ENCODE data around the gene GLTPD2. TPM values are rescaled to one million over a fixed set of nuclear protein-coding genes. Genes with fewer than 3 reads are reported as not detected.
A peak's percentile ranks its signal among the peaks of the same experiment; 100 is the strongest.

GLTPD2 gene
- polyA plus RNA-seq, 4 donors = 4.2 to 49.4 (median 33.8) TPM

DNA sequence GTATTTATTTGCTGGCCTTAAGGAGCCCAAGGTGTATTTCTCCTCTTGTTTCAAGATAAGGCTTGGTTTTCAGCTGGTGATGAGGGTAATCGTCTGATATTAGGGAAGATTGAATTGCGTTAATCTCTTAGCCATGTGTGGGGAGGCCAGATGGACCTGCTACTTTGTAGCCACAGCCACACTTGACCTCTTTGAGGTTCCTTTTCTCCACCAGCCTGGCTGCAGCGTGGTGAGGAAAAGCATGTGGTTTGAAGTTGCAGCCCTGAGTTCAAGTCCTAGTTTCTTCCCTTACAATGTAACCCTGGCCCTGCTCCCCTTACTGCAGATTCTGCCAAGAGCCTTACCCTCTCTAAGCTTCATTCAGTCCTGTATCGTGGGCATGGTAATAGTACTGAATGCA is 47.5 kb downstream of the GLTPD2 start:
- H3K36me3 ChIP-seq (ENCODE audit: control insufficient read depth in 3 of 3, insufficient read depth in 2 of 3, low read depth in 1 of 3, low read length in 3 of 3) = peaks cover 0 to 28% (median 7%) of the 10 kb centered on the region in 3 donors
- H3K27ac ChIP-seq (ENCODE audit: low read depth in 1 of 3, low read length in 2 of 3) = peak overlapping the region in 2 of 3 donors; percentile 95 to 97
- no peak for DNase-seq
- no peaks in the 10 kb centered on the region for H3K9me3 ChIP-seq (ENCODE audit: control insufficient read depth in 2 of 2, insufficient read depth in 1 of 2, low read depth in 1 of 2, low read length in 1 of 2)
- H3K4me1 ChIP-seq (ENCODE audit: control insufficient read depth in 3 of 3, insufficient read depth in 2 of 3, low read depth in 1 of 3, low read length in 2 of 3) = peaks cover 3 to 38% (median 10%) of the 10 kb centered on the region in 3 donors
- no peak for FAIRE-seq
- H3K4me3 ChIP-seq (ENCODE audit: low read depth in 1 of 3, low read length in 3 of 3) = no peak overlapping the region
- 43 to 63% (median 50%) methylated on average over 4 of the region's 4 CpGs for WGBS, 3 donors
- H3K27me3 ChIP-seq (ENCODE audit: control insufficient read depth in 3 of 3, insufficient read depth in 3 of 3, low read length in 3 of 3) = no peaks in the 10 kb centered on the region

DNA sequence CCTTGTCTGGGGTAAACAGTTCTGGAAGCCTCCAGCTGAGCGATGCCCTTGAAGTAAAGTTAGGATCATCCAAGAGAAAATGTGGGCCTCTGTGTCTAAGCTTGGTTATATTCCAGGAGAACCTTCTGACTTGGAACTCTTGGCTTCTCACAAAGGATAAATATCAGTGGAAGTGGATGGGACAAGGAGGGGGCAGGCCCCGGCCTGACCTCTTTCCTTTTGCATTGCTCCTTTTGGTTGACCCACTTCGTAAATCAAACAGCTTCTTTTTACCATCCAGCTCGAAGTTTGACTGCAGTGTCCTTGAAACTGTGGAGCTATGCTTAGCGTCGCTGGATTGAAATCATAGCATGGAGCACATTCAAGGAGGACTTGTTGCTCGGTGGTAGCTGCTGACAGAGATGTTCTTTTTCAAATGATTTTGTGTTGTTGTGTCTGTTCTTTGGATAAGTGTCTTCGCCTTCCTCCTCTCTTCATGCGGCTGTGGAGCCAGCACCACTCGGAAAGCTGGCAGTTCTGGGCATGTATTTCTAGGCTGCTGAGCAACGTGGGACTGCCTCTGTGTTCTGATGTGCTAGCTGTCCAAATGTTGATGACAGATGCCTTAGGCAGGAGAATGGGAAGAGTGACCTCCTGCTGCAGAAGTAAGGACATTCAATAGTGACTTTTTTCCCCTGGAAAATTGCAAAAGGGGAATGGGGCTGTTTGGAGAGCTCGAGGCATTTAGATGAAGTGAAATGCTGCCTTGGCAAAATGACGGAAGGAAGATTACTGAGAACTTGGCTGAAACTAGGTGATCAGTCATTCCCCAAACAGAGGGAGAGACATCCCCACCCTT is 48.9 kb downstream of the GLTPD2 start:
- no peak overlapping the region for H3K4me3 ChIP-seq (ENCODE audit: low read depth in 1 of 3, low read length in 3 of 3)
- no peak overlapping the region for H3K27ac ChIP-seq (ENCODE audit: low read depth in 1 of 3, low read length in 2 of 3)
- no peaks in the 10 kb centered on the region for H3K27me3 ChIP-seq (ENCODE audit: control insufficient read depth in 3 of 3, insufficient read depth in 3 of 3, low read length in 3 of 3)
- no peak for FAIRE-seq
- H3K4me1 ChIP-seq (ENCODE audit: control insufficient read depth in 3 of 3, insufficient read depth in 2 of 3, low read depth in 1 of 3, low read length in 2 of 3) = peaks cover 3 to 38% (median 10%) of the 10 kb centered on the region in 3 donors
- DNase-seq = no peak
- H3K9me3 ChIP-seq (ENCODE audit: control insufficient read depth in 2 of 2, insufficient read depth in 1 of 2, low read depth in 1 of 2, low read length in 1 of 2) = no peaks in the 10 kb centered on the region
- WGBS, 3 donors = 65 to 80% (median 76%) methylated on average over 13 of the region's 13 CpGs
- peaks cover 0 to 34% (median 7%) of the 10 kb centered on the region in 3 donors for H3K36me3 ChIP-seq (ENCODE audit: control insufficient read depth in 3 of 3, insufficient read depth in 2 of 3, low read depth in 1 of 3, low read length in 3 of 3)

DNA sequence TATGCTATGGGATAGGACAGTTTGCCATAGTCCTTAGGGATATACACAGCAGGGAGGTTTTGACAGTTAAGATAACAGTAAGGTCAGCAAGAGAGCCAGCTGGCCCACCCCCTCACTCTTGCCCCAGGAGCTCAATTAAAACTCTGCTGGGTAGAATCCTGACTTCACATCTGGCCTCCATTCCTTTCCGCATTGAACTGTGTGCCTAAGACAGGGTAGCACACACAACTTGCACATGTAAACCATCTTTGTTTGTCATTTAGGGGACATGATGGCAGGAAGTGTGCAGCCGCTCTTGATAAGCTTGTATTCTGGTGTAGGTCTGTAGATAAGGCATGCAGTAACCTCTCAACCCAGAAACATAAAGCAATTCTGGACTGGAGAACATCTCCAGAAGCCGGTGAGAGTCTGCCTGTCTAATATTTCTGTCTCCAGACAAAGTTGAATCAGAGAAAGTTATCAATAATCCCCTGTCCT is 49.6 kb downstream of the GLTPD2 start:
- H3K9me3 ChIP-seq (ENCODE audit: control insufficient read depth in 2 of 2, insufficient read depth in 1 of 2, low read depth in 1 of 2, low read length in 1 of 2) = no peaks in the 10 kb centered on the region
- H3K27ac ChIP-seq (ENCODE audit: low read depth in 1 of 3, low read length in 2 of 3) = no peak overlapping the region
- no peak for FAIRE-seq
- peaks cover 0 to 37% (median 7%) of the 10 kb centered on the region in 3 donors for H3K36me3 ChIP-seq (ENCODE audit: control insufficient read depth in 3 of 3, insufficient read depth in 2 of 3, low read depth in 1 of 3, low read length in 3 of 3)
- H3K4me3 ChIP-seq (ENCODE audit: low read depth in 1 of 3, low read length in 3 of 3) = no peak overlapping the region
- H3K27me3 ChIP-seq (ENCODE audit: control insufficient read depth in 3 of 3, insufficient read depth in 3 of 3, low read length in 3 of 3) = no peaks in the 10 kb centered on the region
- peaks cover 3 to 38% (median 10%) of the 10 kb centered on the region in 3 donors for H3K4me1 ChIP-seq (ENCODE audit: control insufficient read depth in 3 of 3, insufficient read depth in 2 of 3, low read depth in 1 of 3, low read length in 2 of 3)
- DNase-seq = no peak
- WGBS, 3 donors = 72 to 81% (median 79%) methylated on average over 3 of the region's 3 CpGs

GRCh38 chr17:4839221-4839620 is 50.5 kb downstream of the GLTPD2 start:
- no peak overlapping the region for H3K27ac ChIP-seq (ENCODE audit: low read depth in 1 of 3, low read length in 2 of 3)
- peaks cover 3 to 38% (median 10%) of the 10 kb centered on the region in 3 donors for H3K4me1 ChIP-seq (ENCODE audit: control insufficient read depth in 3 of 3, insufficient read depth in 2 of 3, low read depth in 1 of 3, low read length in 2 of 3)
- peaks cover 0 to 43% (median 7%) of the 10 kb centered on the region in 3 donors for H3K36me3 ChIP-seq (ENCODE audit: control insufficient read depth in 3 of 3, insufficient read depth in 2 of 3, low read depth in 1 of 3, low read length in 3 of 3)
- WGBS, 3 donors = 88 to 91% (median 89%) methylated on average over 8 of the region's 8 CpGs
- no peaks in the 10 kb centered on the region for H3K9me3 ChIP-seq (ENCODE audit: control insufficient read depth in 2 of 2, insufficient read depth in 1 of 2, low read depth in 1 of 2, low read length in 1 of 2)
- FAIRE-seq (no peak), DNase-seq (no peak)
- H3K27me3 ChIP-seq (ENCODE audit: control insufficient read depth in 3 of 3, insufficient read depth in 3 of 3, low read length in 3 of 3) = no peaks in the 10 kb centered on the region
- H3K4me3 ChIP-seq (ENCODE audit: low read depth in 1 of 3, low read length in 3 of 3) = no peak overlapping the region

Other genes starting within 250 kb of the GLTPD2 start
- gene MYBBP1A, start 233.6 kb upstream of the GLTPD2 start, polyA plus RNA-seq = 10 to 100 TPM; 15.0 to 43.5 (median 25.1) TPM
- 10 to 100 TPM in 3 of 4 donors, 1 to 10 TPM in 1; 4.5 to 63.9 (median 21.4) TPM for gene GGT6, start 228.4 kb upstream of the GLTPD2 start, polyA plus RNA-seq
- gene SMTNL2, start 204.4 kb upstream of the GLTPD2 start, polyA plus RNA-seq = 10 to 100 TPM in 1 of 4 donors, 1 to 10 TPM in 1, not detected in 2; 1.5 to 10.4 TPM
- gene ALOX15, start 147.3 kb upstream of the GLTPD2 start, polyA plus RNA-seq = under 1 TPM in 3 of 4 donors, not detected in 1; 0.15 to 0.49 (median 0.27) TPM
- 10 to 100 TPM in 2 of 4 donors, 1 to 10 TPM in 2; 7.3 to 57.7 (median 15.2) TPM for gene PELP1, start 84.8 kb upstream of the GLTPD2 start, polyA plus RNA-seq
- gene ARRB2, start 78.3 kb upstream of the GLTPD2 start, polyA plus RNA-seq = 100 to 1,000 TPM in 3 of 4 donors, 10 to 100 TPM in 1; 43.8 to 131 (median 110) TPM
- 10 to 100 TPM; 36.3 to 61.1 (median 42.7) TPM for gene MED11, start 57.5 kb upstream of the GLTPD2 start, polyA plus RNA-seq
- 10 to 100 TPM in 2 of 4 donors, 1 to 10 TPM in 2; 2.0 to 13.5 (median 7.7) TPM for gene ZMYND15, start 49.1 kb upstream of the GLTPD2 start, polyA plus RNA-seq
- gene CXCL16, start 49.0 kb upstream of the GLTPD2 start, polyA plus RNA-seq = 10 to 100 TPM; 37.5 to 77.8 (median 48.1) TPM
- gene TM4SF5, start 17.1 kb upstream of the GLTPD2 start, polyA plus RNA-seq = 100 to 1,000 TPM in 2 of 4 donors, 10 to 100 TPM in 2; 27.8 to 503 (median 282) TPM
- gene VMO1, start 2.6 kb upstream of the GLTPD2 start, polyA plus RNA-seq = 1 to 10 TPM; 1.3 to 6.9 (median 4.2) TPM
- 100 to 1,000 TPM in 3 of 4 donors, 10 to 100 TPM in 1; 87.8 to 219 (median 174) TPM for gene PSMB6, start 7.2 kb downstream of the GLTPD2 start, polyA plus RNA-seq
- 10 to 100 TPM in 2 of 4 donors, 1 to 10 TPM in 2; 9.2 to 18.8 (median 10.7) TPM for gene PLD2, start 18.2 kb downstream of the GLTPD2 start, polyA plus RNA-seq
- 100 to 1,000 TPM in 1 of 4 donors, 10 to 100 TPM in 3; 49.2 to 110 (median 64.7) TPM for gene MINK1, start 44.4 kb downstream of the GLTPD2 start, polyA plus RNA-seq
- 1 to 10 TPM in 2 of 4 donors, under 1 TPM in 2; 0.45 to 2.2 (median 1.2) TPM for gene C17orf107, start 110.6 kb downstream of the GLTPD2 start, polyA plus RNA-seq
- gene CHRNE, start 114.1 kb downstream of the GLTPD2 start, polyA plus RNA-seq = under 1 TPM; 0.27 to 0.66 (median 0.41) TPM
- 1 to 10 TPM in 1 of 4 donors, under 1 TPM in 1, not detected in 2; 0.06 to 1.4 TPM for gene GP1BA, start 143.3 kb downstream of the GLTPD2 start, polyA plus RNA-seq
- gene SLC25A11, start 151.1 kb downstream of the GLTPD2 start, polyA plus RNA-seq = 10 to 100 TPM; 46.1 to 79.2 (median 60.8) TPM
- 100 to 1,000 TPM; 108 to 132 (median 123) TPM for gene RNF167, start 151.3 kb downstream of the GLTPD2 start, polyA plus RNA-seq
- gene PFN1, start 159.6 kb downstream of the GLTPD2 start, polyA plus RNA-seq = 1,000 to 10,000 TPM in 1 of 4 donors, 100 to 1,000 TPM in 3; 501 to 1,180 (median 908) TPM
- gene ENO3, start 162.2 kb downstream of the GLTPD2 start, polyA plus RNA-seq = 10 to 100 TPM; 10.7 to 98.0 (median 27.5) TPM
- gene SPAG7, start 178.9 kb downstream of the GLTPD2 start, polyA plus RNA-seq = 100 to 1,000 TPM in 1 of 4 donors, 10 to 100 TPM in 3; 76.7 to 101 (median 80.0) TPM
- gene CAMTA2, start 198.7 kb downstream of the GLTPD2 start, polyA plus RNA-seq = 10 to 100 TPM; 34.1 to 93.7 (median 58.6) TPM
- 1 to 10 TPM; 2.1 to 4.9 (median 4.0) TPM for gene INCA1, start 208.6 kb downstream of the GLTPD2 start, polyA plus RNA-seq
- 100 to 1,000 TPM in 1 of 4 donors, 10 to 100 TPM in 3; 67.4 to 141 (median 82.5) TPM for gene KIF1C, start 209.0 kb downstream of the GLTPD2 start, polyA plus RNA-seq
- 10 to 100 TPM in 3 of 4 donors, 1 to 10 TPM in 1; 1.9 to 44.5 (median 29.5) TPM for gene SLC52A1, start 246.5 kb downstream of the GLTPD2 start, polyA plus RNA-seq

Measured in small intestine (tissue), 7 donors.